Keratinocyte (primary cell): ENCODE measurements around the gene DNAJC9. TPM values are rescaled to one million over a fixed set of nuclear protein-coding genes. Genes with fewer than 3 reads are reported as not detected.

Experiments used
- DNase-seq: peaks from one replicate; pipeline ENCODE4 v3.0.0-alpha.2; 2011; ENCODE audit warnings: low read depth, missing footprints, low spot score
- FAIRE-seq: peaks from 2 replicates; lab custom pipeline; 2011; peaks lifted over from hg19 to GRCh38; lab: Jason Lieb, UNC
- H2AFZ ChIP-seq: 2 replicates; pipeline ENCODE4 v1.6.0; 2012; ENCODE audit warnings: low read length, control low read depth, inconsistent platforms; ENCODE audit not compliant: control insufficient read depth
- H3K27ac ChIP-seq: 2 replicates; pipeline ENCODE4 v1.5.1; 2011; ENCODE audit warnings: low read length; ENCODE audit not compliant: control insufficient read depth, insufficient read depth
- H3K27me3 ChIP-seq: 3 replicates; pipeline ENCODE4 v1.6.0; 2011; ENCODE audit warnings: low read length; ENCODE audit not compliant: control insufficient read depth, insufficient read depth; ENCODE audit errors: extremely low read depth
- H3K36me3 ChIP-seq, 2 experiments: 2 replicates in 1 of 2; 3 replicates in 1 of 2; pipeline ENCODE4 v1.5.1; 2011; ENCODE audit warnings: low read length in 2 of 2, mild to moderate bottlenecking in 1 of 2; ENCODE audit not compliant: control insufficient read depth in 2 of 2, insufficient read depth in 2 of 2; ENCODE audit errors: extremely low read depth in 1 of 2
- H3K4me1 ChIP-seq: 3 replicates; pipeline ENCODE4 v1.5.1; 2011; ENCODE audit warnings: low read length; ENCODE audit not compliant: control insufficient read depth, insufficient read depth; ENCODE audit errors: extremely low read depth
- H3K4me2 ChIP-seq: 3 replicates; pipeline ENCODE4 v1.6.0; 2011; ENCODE audit warnings: low read depth, low read length; ENCODE audit not compliant: control insufficient read depth, insufficient read depth; ENCODE audit errors: extremely low read depth
- H3K4me3 ChIP-seq, 3 experiments: fragments of 200-600 bp in 1 of 3; sonication (generic) in 1 of 3; 2 replicates in 2 of 3; 3 replicates in 1 of 3; pipeline ENCODE4 v1.5.1; 2011 to 2016; ENCODE audit warnings: low read length in 3 of 3, mild to moderate bottlenecking in 3 of 3, control low read depth in 2 of 3, inconsistent platforms in 1 of 3, low read depth in 1 of 3, mixed read lengths in 1 of 3, mixed run types in 1 of 3, moderate library complexity in 1 of 3; ENCODE audit not compliant: control insufficient read depth in 2 of 3, insufficient read depth in 2 of 3; ENCODE audit errors: extremely low read depth in 1 of 3
- H3K79me2 ChIP-seq: 2 replicates; pipeline ENCODE4 v1.6.0; 2012; ENCODE audit warnings: low read length; ENCODE audit not compliant: control insufficient read depth, insufficient read depth
- H3K9ac ChIP-seq: 3 replicates; pipeline ENCODE4 v1.6.0; 2011; ENCODE audit warnings: low read length; ENCODE audit not compliant: control insufficient read depth, insufficient read depth; ENCODE audit errors: extremely low read depth
- H3K9me1 ChIP-seq: 3 replicates; pipeline ENCODE4 v1.6.0; 2011; ENCODE audit warnings: low read length; ENCODE audit not compliant: control insufficient read depth, insufficient read depth; ENCODE audit errors: extremely low read depth
- H3K9me3 ChIP-seq: 2 replicates; pipeline ENCODE4 v1.5.1; 2012; ENCODE audit warnings: low read depth, low read length; ENCODE audit not compliant: control insufficient read depth
- H4K20me1 ChIP-seq: 3 replicates; pipeline ENCODE4 v1.6.0; 2011; ENCODE audit warnings: low read length; ENCODE audit not compliant: control insufficient read depth, insufficient read depth; ENCODE audit errors: extremely low read depth
- EZH2 ChIP-seq: IDR thresholded peaks from one replicate; pipeline ENCODE4 v1.6.1; 2012; ENCODE audit warnings: inconsistent platforms, mild to moderate bottlenecking, low read length, moderate library complexity
- dilution Hi-C: fragments of 300-500 bp; cut with MboI; formaldehyde crosslinking; loops from one replicate; pipeline ENCODE4 v1.7.0; 2020; ENCODE audit warnings: low sequenced_read_pairs; ENCODE audit not compliant: extremely low pct_ligation_motif_present
- polyA plus RNA-seq, 5 experiments: library from polyadenylated mRNA; depleted of rRNA in 3 of 5; stranded (reverse) in 3 of 5; stranded (forward) in 1 of 5; unstranded in 1 of 5; fragments of >200 nt; gene quantifications; 1 replicate in 1 of 5; 2 replicates in 3 of 5; 3 replicates in 1 of 5; pipeline versions ENCODE4 v1.2.1 to v1.2.3, GENCODE V29; 2011 to 2012; ENCODE audit warnings: missing spikeins in 2 of 5, low read depth in 1 of 5, low replicate concordance in 1 of 5
- TF ChIP-seq, protein P1 (sequence below), 3 experiments: IDR thresholded peaks in 1 of 3; conservative IDR thresholded peaks in 1 of 3; optimal IDR thresholded peaks in 1 of 3; 2 replicates in 2 of 3; 3 replicates in 1 of 3; pipeline versions ENCODE3 to v1.5.1; 2011; ENCODE audit warnings: low read length in 3 of 3, mild to moderate bottlenecking in 3 of 3, moderate library complexity in 2 of 3, control low read depth in 1 of 3, inconsistent platforms in 1 of 3; ENCODE audit not compliant: insufficient read depth in 2 of 3; ENCODE audit errors: extremely low read depth in 1 of 3

DNAJC9 gene
- polyA plus RNA-seq, 1 donor (not counting 4 experiments of a cell fraction or from before 2014, with no cell fraction given), result 23.3 TPM

- TF ChIP-seq EZH2, result no peak
- TF ChIP-seq, protein P1, sequence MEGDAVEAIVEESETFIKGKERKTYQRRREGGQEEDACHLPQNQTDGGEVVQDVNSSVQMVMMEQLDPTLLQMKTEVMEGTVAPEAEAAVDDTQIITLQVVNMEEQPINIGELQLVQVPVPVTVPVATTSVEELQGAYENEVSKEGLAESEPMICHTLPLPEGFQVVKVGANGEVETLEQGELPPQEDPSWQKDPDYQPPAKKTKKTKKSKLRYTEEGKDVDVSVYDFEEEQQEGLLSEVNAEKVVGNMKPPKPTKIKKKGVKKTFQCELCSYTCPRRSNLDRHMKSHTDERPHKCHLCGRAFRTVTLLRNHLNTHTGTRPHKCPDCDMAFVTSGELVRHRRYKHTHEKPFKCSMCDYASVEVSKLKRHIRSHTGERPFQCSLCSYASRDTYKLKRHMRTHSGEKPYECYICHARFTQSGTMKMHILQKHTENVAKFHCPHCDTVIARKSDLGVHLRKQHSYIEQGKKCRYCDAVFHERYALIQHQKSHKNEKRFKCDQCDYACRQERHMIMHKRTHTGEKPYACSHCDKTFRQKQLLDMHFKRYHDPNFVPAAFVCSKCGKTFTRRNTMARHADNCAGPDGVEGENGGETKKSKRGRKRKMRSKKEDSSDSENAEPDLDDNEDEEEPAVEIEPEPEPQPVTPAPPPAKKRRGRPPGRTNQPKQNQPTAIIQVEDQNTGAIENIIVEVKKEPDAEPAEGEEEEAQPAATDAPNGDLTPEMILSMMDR (optimal IDR thresholded peaks at IDR 0.05 in 1 of 3, IDR thresholded peaks at IDR 0.05 in 1 of 3, conservative IDR thresholded peaks at IDR 0.05 in 1 of 3; ENCODE audit: extremely low read depth in 1 of 3, insufficient read depth in 2 of 3, low read length in 3 of 3), result no peak
Observed at GRCh38 chr10:73206385-73206784, 40.7 kb downstream of the DNAJC9 start.

DNA sequence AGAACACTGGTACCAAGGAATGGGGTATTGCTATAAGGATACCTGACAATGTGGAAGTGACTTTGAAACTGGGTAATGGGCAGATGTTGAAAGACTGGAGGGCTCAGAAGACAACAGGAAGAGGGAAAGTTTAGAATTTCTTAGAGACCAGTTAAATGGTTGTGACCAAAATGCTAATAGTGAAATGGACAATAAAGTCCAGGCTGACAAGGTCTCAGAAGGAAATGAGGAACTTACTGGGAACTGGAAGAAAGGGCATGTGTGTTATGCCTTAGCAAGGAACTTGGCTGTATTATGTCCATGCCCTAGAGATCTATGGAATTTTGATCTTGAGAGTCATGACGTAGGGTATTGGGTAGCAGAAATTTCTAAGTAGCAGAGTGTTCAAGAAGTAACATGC lies 41.2 kb downstream of the DNAJC9 start:
- DNase-seq, result no peak
- TF ChIP-seq, protein P1 (optimal IDR thresholded peaks at IDR 0.05 in 1 of 3, IDR thresholded peaks at IDR 0.05 in 1 of 3, conservative IDR thresholded peaks at IDR 0.05 in 1 of 3; ENCODE audit: extremely low read depth in 1 of 3, insufficient read depth in 2 of 3, low read length in 3 of 3), result no peak
- no peak for TF ChIP-seq EZH2
- Histone ChIP-seq H3K4me1 (peaks cover 9% of the 10 kb centered on the region), H2AFZ (no peak overlapping the region), H3K9me1 (no peaks in the 10 kb centered on the region), H3K36me3 (peaks cover 2% of the 10 kb centered on the region in 2 experiments), H4K20me1 (no peaks in the 10 kb centered on the region), H3K79me2 (no peaks in the 10 kb centered on the region), H3K27me3 (no peaks in the 10 kb centered on the region), H3K27ac (no peak overlapping the region), H3K4me2 (no peak overlapping the region), H3K4me3 (no peak overlapping the region), H3K9me3 (peaks cover 2% of the 10 kb centered on the region), H3K9ac (no peak overlapping the region)
- dilution Hi-C loops, result no loop called here
- no peak for FAIRE-seq

More at GRCh38 chr10:73206385-73206784, 40.7 kb downstream of the DNAJC9 start:
- FAIRE-seq, result no peak
- H3K9me3 ChIP-seq, result peaks cover 2% of the 10 kb centered on the region
- H3K4me3 ChIP-seq, result no peak overlapping the region
- no peaks in the 10 kb centered on the region for H4K20me1 ChIP-seq
- no peaks in the 10 kb centered on the region for H3K27me3 ChIP-seq
- H3K36me3 ChIP-seq, result peaks cover 2 to 3% of the 10 kb centered on the region in 2 experiments
- H3K79me2 ChIP-seq, result no peaks in the 10 kb centered on the region
- no peak for DNase-seq
- no peak overlapping the region for H3K27ac ChIP-seq
- H3K4me2 ChIP-seq, result no peak overlapping the region
- peaks cover 9% of the 10 kb centered on the region for H3K4me1 ChIP-seq
- H3K9me1 ChIP-seq, result no peaks in the 10 kb centered on the region
- dilution Hi-C loops, result no loop called here
- no peak overlapping the region for H3K9ac ChIP-seq
- H2AFZ ChIP-seq, result no peak overlapping the region
